H9 (cell line): ENCODE results near the gene LY6G5C. TPM values are rescaled to one million over a fixed set of nuclear protein-coding genes. Genes with fewer than 3 reads are reported as not detected.

Experiments used
- DNase-seq: peaks from one replicate; pipeline ENCODE4 v3.0.0-alpha.2; 2017
- H2AFZ ChIP-seq: one replicate; pipeline ENCODE4 v1.6.1; 2013; ENCODE audit warnings: mild to moderate bottlenecking, low read length, control low read depth, moderate library complexity
- H2AK5ac ChIP-seq: 2 replicates; pipeline ENCODE4 v1.6.1; 2013; ENCODE audit warnings: low read length, control low read depth, mixed read lengths; ENCODE audit not compliant: insufficient read length
- H2BK120ac ChIP-seq: one replicate; pipeline ENCODE4 v1.6.1; 2013; ENCODE audit warnings: low read depth, mild to moderate bottlenecking, low read length, control low read depth, inconsistent platforms; ENCODE audit not compliant: poor library complexity, severe bottlenecking
- H2BK12ac ChIP-seq: 2 replicates; pipeline ENCODE4 v1.6.1; 2013; ENCODE audit warnings: low read length, control low read depth, mixed read lengths, low read depth; ENCODE audit not compliant: insufficient read length
- H2BK15ac ChIP-seq: 2 replicates; pipeline ENCODE4 v1.6.1; 2013; ENCODE audit warnings: low read depth, low read length, control low read depth
- H2BK20ac ChIP-seq: one replicate; pipeline ENCODE4 v1.6.1; 2013; ENCODE audit warnings: low read depth, mild to moderate bottlenecking, low read length, control low read depth, inconsistent platforms; ENCODE audit not compliant: poor library complexity, severe bottlenecking
- H2BK5ac ChIP-seq: 2 replicates; pipeline ENCODE4 v1.6.1; 2013; ENCODE audit warnings: low read length, control low read depth, mixed read lengths; ENCODE audit not compliant: insufficient read length
- H3K14ac ChIP-seq: 2 replicates; pipeline ENCODE4 v1.6.1; 2013; ENCODE audit warnings: low read length, control low read depth; ENCODE audit not compliant: insufficient read depth
- H3K18ac ChIP-seq: 2 replicates; pipeline ENCODE4 v1.6.1; 2013; ENCODE audit warnings: low read depth, mild to moderate bottlenecking, mixed read lengths, low read length, control low read depth; ENCODE audit not compliant: insufficient read length
- H3K23ac ChIP-seq: 2 replicates; pipeline ENCODE4 v1.6.1; 2013; ENCODE audit warnings: low read length, control low read depth, mixed read lengths, low read depth; ENCODE audit not compliant: insufficient read length
- H3K23me2 ChIP-seq: 2 replicates; pipeline ENCODE4 v1.6.1; 2013; ENCODE audit warnings: low read depth, mild to moderate bottlenecking, mixed read lengths, low read length, control low read depth; ENCODE audit not compliant: insufficient read length, poor library complexity, severe bottlenecking
- H3K27ac ChIP-seq: 2 replicates; pipeline ENCODE4 v1.5.1; 2013; ENCODE audit warnings: low read length, control low read depth, mixed read lengths, low read depth; ENCODE audit not compliant: insufficient read length
- H3K27me3 ChIP-seq: 2 replicates; pipeline ENCODE4 v1.6.1; 2013; ENCODE audit warnings: low read length, control low read depth, inconsistent platforms; ENCODE audit not compliant: insufficient read depth
- H3K4ac ChIP-seq: 2 replicates; pipeline ENCODE4 v1.6.1; 2013; ENCODE audit warnings: low read depth, mild to moderate bottlenecking, control low read depth, inconsistent platforms, low read length, moderate library complexity
- H3K4me1 ChIP-seq: 2 replicates; pipeline ENCODE4 v1.6.1; 2013; ENCODE audit warnings: low read length, control low read depth, inconsistent platforms; ENCODE audit not compliant: insufficient read depth
- H3K4me2 ChIP-seq: 2 replicates; pipeline ENCODE4 v1.6.1; 2013; ENCODE audit warnings: low read length, control low read depth, mixed read lengths; ENCODE audit not compliant: insufficient read length, insufficient read depth
- H3K56ac ChIP-seq: 2 replicates; pipeline ENCODE4 v1.6.1; 2013; ENCODE audit warnings: low read depth, mild to moderate bottlenecking, mixed read lengths, low read length, control low read depth; ENCODE audit not compliant: insufficient read length
- H3K79me1 ChIP-seq: 2 replicates; pipeline ENCODE4 v1.6.1; 2013; ENCODE audit warnings: low read depth, mild to moderate bottlenecking, moderate library complexity, low read length, control low read depth, inconsistent platforms; ENCODE audit not compliant: insufficient read depth, poor library complexity, severe bottlenecking
- H3K79me2 ChIP-seq: 2 replicates; pipeline ENCODE4 v1.6.1; 2013; ENCODE audit warnings: low read length, control low read depth, inconsistent platforms; ENCODE audit not compliant: insufficient read depth
- H3K9ac ChIP-seq: 2 replicates; pipeline ENCODE4 v1.6.1; 2013; ENCODE audit warnings: low read length, control low read depth, mixed read lengths; ENCODE audit not compliant: insufficient read length; ENCODE audit errors: extremely low read depth
- H3K9me3 ChIP-seq: one replicate; pipeline ENCODE4 v1.6.1; 2013; ENCODE audit warnings: low read depth, low read length, inconsistent platforms; ENCODE audit not compliant: control insufficient read depth
- H3T11ph ChIP-seq: one replicate; pipeline ENCODE4 v1.6.1; 2013; ENCODE audit warnings: mild to moderate bottlenecking, low read length, control low read depth, inconsistent platforms
- H4K20me1 ChIP-seq: one replicate; pipeline ENCODE4 v1.6.1; 2013; ENCODE audit not compliant: control insufficient read depth, insufficient read length, insufficient read depth
- H4K5ac ChIP-seq: 2 replicates; pipeline ENCODE4 v1.6.1; 2013; ENCODE audit warnings: low read depth, mild to moderate bottlenecking, mixed read lengths, low read length, control low read depth; ENCODE audit not compliant: insufficient read length
- H4K8ac ChIP-seq: replicated peaks from 2 replicates; pipeline ENCODE4 v1.6.1; 2013; ENCODE audit warnings: low read length, control low read depth, mixed read lengths, low read depth; ENCODE audit not compliant: insufficient read length
- H4K91ac ChIP-seq: 2 replicates; pipeline ENCODE4 v1.6.1; 2013; ENCODE audit warnings: low read depth, mild to moderate bottlenecking, moderate library complexity, mixed read lengths, low read length, control low read depth; ENCODE audit not compliant: insufficient read length
- H3K27ac Mint-ChIP-seq, 3 experiments: 2 replicates in 2 of 3; 3 replicates in 1 of 3; pipeline ENCODE4 v1.8.0; 2020 to 2021; ENCODE audit warnings: mixed read lengths in 3 of 3, mild to moderate bottlenecking in 1 of 3, moderate library complexity in 1 of 3
- H3K27me3 Mint-ChIP-seq: 2 replicates; pipeline ENCODE4 v1.8.0; 2021; ENCODE audit warnings: low read depth, mild to moderate bottlenecking, moderate library complexity, mixed read lengths
- H3K36me3 Mint-ChIP-seq, 3 experiments: 2 replicates in 2 of 3; 3 replicates in 1 of 3; pipeline ENCODE4 v1.8.0; 2020 to 2021; ENCODE audit warnings: low read depth in 3 of 3, mixed read lengths in 3 of 3; ENCODE audit not compliant: insufficient read depth in 1 of 3
- H3K4me1 Mint-ChIP-seq, 2 experiments: 2 replicates each; pipeline ENCODE4 v1.8.0; 2020; ENCODE audit warnings: mixed read lengths in 2 of 2
- H3K4me3 Mint-ChIP-seq, 2 experiments: 2 replicates in 1 of 2; 3 replicates in 1 of 2; pipeline ENCODE4 v1.8.0; 2020 to 2021; ENCODE audit warnings: mild to moderate bottlenecking in 2 of 2, mixed read lengths in 2 of 2, moderate library complexity in 1 of 2
- H3K9me3 Mint-ChIP-seq, 2 experiments: 2 replicates in 1 of 2; 3 replicates in 1 of 2; pipeline ENCODE4 v1.8.0; 2020; ENCODE audit warnings: mild to moderate bottlenecking in 2 of 2, mixed read lengths in 2 of 2, moderate library complexity in 1 of 2
- CTCF ChIP-seq: fragments of 200-600 bp; sonication (generic); conservative IDR thresholded peaks from 3 replicates; pipeline ENCODE4 v1.8.0; 2021; ENCODE audit warnings: antibody characterized with exemption, mild to moderate bottlenecking
- WGBS: extraction: QIAGEN DNeasy Blood & Tissue Kit; methylation state at CpG from one replicate; pipeline ENCODE4 v1.1.7; 2013; ENCODE audit warnings: missing lambda C conversion rate, low lambda C conversion rate, mixed read lengths; ENCODE audit not compliant: insufficient read length; ENCODE audit errors: extremely low coverage; 5-methylcytosine and 5-hydroxymethylcytosine counted together
- total RNA-seq: library from RNA; stranded (reverse); gene quantifications from 2 replicates; pipeline ENCODE4 v1.2.1, GENCODE V29; 2021

Gene LY6G5C
- total RNA-seq, 1 experiment from 2014 or later, result 2.2 TPM

DNA sequence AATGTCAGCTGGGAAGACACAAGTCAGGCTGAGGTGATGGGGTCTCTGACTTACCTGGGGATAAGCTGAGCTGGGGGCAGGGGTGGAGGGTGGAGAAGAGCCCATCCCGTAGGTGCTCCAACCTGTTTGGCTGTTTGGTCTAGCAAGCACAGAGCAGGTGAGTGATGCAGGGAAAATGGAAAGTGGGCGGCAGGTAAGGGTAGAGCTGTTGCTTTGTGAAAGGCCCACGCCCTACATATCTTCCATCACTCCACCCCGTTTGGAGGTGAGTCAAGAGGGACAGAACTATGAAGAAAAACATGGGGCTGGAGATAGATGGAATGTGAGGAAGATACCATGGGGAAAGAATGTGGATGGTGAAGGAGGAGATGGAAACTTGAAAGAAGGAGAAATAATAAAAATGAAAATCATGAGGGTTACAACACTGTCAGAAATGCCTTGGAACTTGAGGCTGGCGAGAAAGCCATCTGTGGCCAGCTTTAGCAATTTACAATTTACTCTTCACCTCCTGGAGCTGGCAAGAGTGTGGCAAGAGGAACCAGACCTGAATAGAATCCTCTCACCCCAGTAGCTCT, 39.4 kb upstream of the LY6G5C start:
- Histone ChIP-seq H4K20me1 (no peaks in the 10 kb centered on the region), H4K8ac (no peak overlapping the region), H3K9me3 (no peaks in the 10 kb centered on the region), H2BK12ac (no peak overlapping the region), H3T11ph (no peak overlapping the region), H3K27ac (no peak overlapping the region), H3K79me1 (no peaks in the 10 kb centered on the region), H4K5ac (no peak overlapping the region), H2BK15ac (no peak overlapping the region), H3K56ac (no peak overlapping the region), H2BK120ac (no peak overlapping the region), H3K79me2 (no peaks in the 10 kb centered on the region), H3K4ac (no peak overlapping the region), H3K4me1 (peaks cover 6% of the 10 kb centered on the region; the same call in 1 of the 2 replicates), H3K27me3 (no peaks in the 10 kb centered on the region), H3K4me2 (no peak overlapping the region), H2AK5ac (no peak overlapping the region), H2AFZ (no peak overlapping the region), H3K18ac (no peak overlapping the region), H2BK5ac (no peak overlapping the region), H4K91ac (no peak overlapping the region), H3K9ac (no peak overlapping the region), H3K23me2 (no peaks in the 10 kb centered on the region), H3K14ac (no peak overlapping the region), H3K23ac (no peak overlapping the region), H2BK20ac (no peak overlapping the region)
- Mint-ChIP-seq H3K4me3 (no peak overlapping the region), H3K4me1 (peaks cover 19 to 28% of the 10 kb centered on the region in 2 experiments), H3K27me3 (no peaks in the 10 kb centered on the region), H3K27ac (peak overlapping the region in 1 of 3 experiments; percentile 19; a peak in 1 of 7 replicates), H3K9me3 (no peaks in the 10 kb centered on the region), H3K36me3 (no peaks in the 10 kb centered on the region)
- no peak for DNase-seq
- WGBS, result no CpG with 5 or more reads among the region's 5 CpGs
- no peak for TF ChIP-seq CTCF
